GM12878 (cell line): ENCODE data around the gene NFATC3. TPM values are rescaled to one million over a fixed set of nuclear protein-coding genes. Genes with fewer than 3 reads are reported as not detected.

Source experiments
- ATAC-seq: fragments of 200-7000 bp; cut with Tn5 transposase; 3 replicates; pipeline ENCODE4 v1.9.1; 2020; ENCODE audit warnings: mild to moderate bottlenecking, moderate library complexity
- BruUV-seq: library from RNA; stranded (reverse); fragments of 400-500 nt; replicated peaks from 2 replicates; lab custom pipeline; 2021; lab: Mats Ljungman, UMichigan
- CTCF ChIA-PET: fragments of 300-600 bp; sonication (Branson Sonifier 250); formaldehyde crosslinking; extraction: SDS; loops from one replicate; lab custom pipeline; 2021; ENCODE audit warnings: inconsistent platforms; lab: Yijun Ruan, JAX
- POLR2A ChIA-PET: fragments of 350-600 bp; formaldehyde crosslinking; extraction: SDS; loops from one replicate; lab custom pipeline; 2021; ENCODE audit warnings: inconsistent platforms; lab: Charles Lee
- RAD21 ChIA-PET: fragments of 300-600 bp; sonication (Branson Sonifier 250); formaldehyde crosslinking; loops from one replicate; lab custom pipeline; 2023; ENCODE audit warnings: antibody characterized with exemption; ENCODE audit not compliant: unreplicated experiment; lab: Charles Lee
- SMC1A ChIA-PET: fragments of 300-600 bp; sonication (Branson Sonifier 250); formaldehyde crosslinking; loops from one replicate; lab custom pipeline; 2023; ENCODE audit not compliant: unreplicated experiment, uncharacterized antibody; lab: Charles Lee
- DNase-seq: peaks from one replicate; pipeline ENCODE4 v3.0.0-alpha.2; 2011; ENCODE audit warnings: low read depth, low spot score
- FAIRE-seq: peaks from 3 replicates; lab custom pipeline; 2011; peaks lifted over from hg19 to GRCh38; lab: Jason Lieb, UNC
- H2AFZ ChIP-seq: 2 replicates; pipeline ENCODE4 v1.6.0; 2011; ENCODE audit warnings: low read depth, low read length, control low read depth; ENCODE audit not compliant: control insufficient read depth
- H3K27ac ChIP-seq: 2 replicates; pipeline ENCODE4 v1.5.1; 2011; ENCODE audit warnings: control low read depth; ENCODE audit not compliant: control insufficient read depth, insufficient read depth
- H3K27me3 ChIP-seq, 2 experiments: replicated peaks in 1 of 2; 2 replicates each; pipeline versions ENCODE4 v1.6.0 to v1.6.1; 2011; ENCODE audit warnings: low read length in 1 of 2; ENCODE audit not compliant: control insufficient read depth in 2 of 2, insufficient read depth in 2 of 2
- H3K36me3 ChIP-seq, 2 experiments: 2 replicates each; pipeline ENCODE4 v1.5.1; 2011; ENCODE audit warnings: low read length in 1 of 2; ENCODE audit not compliant: control insufficient read depth in 2 of 2, insufficient read depth in 2 of 2
- H3K4me1 ChIP-seq: 2 replicates; pipeline ENCODE4 v1.6.1; 2011; ENCODE audit warnings: mild to moderate bottlenecking, low read length, moderate library complexity, mixed read lengths; ENCODE audit not compliant: control insufficient read depth, insufficient read depth
- H3K4me2 ChIP-seq: 2 replicates; pipeline ENCODE4 v1.6.0; 2011; ENCODE audit warnings: control low read depth; ENCODE audit not compliant: control insufficient read depth, insufficient read depth
- H3K4me3 ChIP-seq: fragments of 200-600 bp; sonication (generic); 2 replicates; pipeline ENCODE4 v1.5.1; 2016
- H3K79me2 ChIP-seq: 2 replicates; pipeline ENCODE4 v1.6.0; 2011; ENCODE audit warnings: low read length; ENCODE audit not compliant: control insufficient read depth, insufficient read depth
- H3K9ac ChIP-seq: 2 replicates; pipeline ENCODE4 v1.8.0; 2011; ENCODE audit warnings: low read length, control low read depth, mixed read lengths; ENCODE audit not compliant: control insufficient read depth, insufficient read depth
- H3K9me3 ChIP-seq: replicated peaks from 3 replicates; pipeline ENCODE4 v1.5.1; 2011; ENCODE audit warnings: mild to moderate bottlenecking, low read length; ENCODE audit not compliant: control insufficient read depth, insufficient read depth
- H4K20me1 ChIP-seq: 2 replicates; pipeline ENCODE4 v1.6.0; 2011; ENCODE audit not compliant: control insufficient read depth, insufficient read depth
- BMI1 ChIP-seq: fragments of 450-650 bp; IDR thresholded peaks from 2 replicates; pipeline ENCODE4 v1.6.1; 2016; ENCODE audit warnings: mild to moderate bottlenecking, moderate library complexity, borderline replicate concordance
- E2F8 ChIP-seq: fragments of 450-650 bp; IDR thresholded peaks from 2 replicates; pipeline ENCODE4 v1.6.1; 2018; ENCODE audit warnings: mild to moderate bottlenecking, low read depth, moderate library complexity; ENCODE audit not compliant: partially characterized antibody
- EGR1 ChIP-seq, 2 experiments: IDR thresholded peaks; 1 replicate in 1 of 2; 2 replicates in 1 of 2; pipeline ENCODE4 v1.6.1; 2011 to 2012; ENCODE audit warnings: low read depth in 2 of 2, low read length in 2 of 2, borderline replicate concordance in 1 of 2, mild to moderate bottlenecking in 1 of 2, moderate library complexity in 1 of 2
- FOXM1 ChIP-seq: IDR thresholded peaks from 2 replicates; pipeline ENCODE4 v1.6.1; 2012; ENCODE audit warnings: low read depth, mild to moderate bottlenecking, inconsistent platforms, low read length, moderate library complexity
- JUNB ChIP-seq: IDR thresholded peaks from 2 replicates; pipeline ENCODE4 v1.6.1; 2016; ENCODE audit warnings: antibody characterized with exemption, mild to moderate bottlenecking
- MYC ChIP-seq: IDR thresholded peaks from 2 replicates; pipeline ENCODE4 v1.6.1; 2011; ENCODE audit warnings: mild to moderate bottlenecking, low read length, moderate library complexity, inconsistent platforms; ENCODE audit not compliant: insufficient read depth, insufficient replicate concordance, insufficient read length, severe bottlenecking
- NR2C2 ChIP-seq: IDR thresholded peaks from 2 replicates; pipeline ENCODE4 v1.6.1; 2011; ENCODE audit warnings: borderline replicate concordance, low read depth; ENCODE audit not compliant: control insufficient read depth, insufficient read length
- PAX5 ChIP-seq: IDR thresholded peaks from 2 replicates; pipeline ENCODE4 v1.6.1; 2011; ENCODE audit warnings: low read depth, low read length, borderline replicate concordance
- PML ChIP-seq: IDR thresholded peaks from 2 replicates; pipeline ENCODE4 v1.6.1; 2012; ENCODE audit warnings: low read length, inconsistent platforms
- RB1 ChIP-seq: fragments of 450-650 bp; formaldehyde crosslinking; IDR thresholded peaks from 2 replicates; pipeline ENCODE4 v1.6.1; 2017; ENCODE audit warnings: mild to moderate bottlenecking, borderline replicate concordance
- RELA ChIP-seq: fragments of 450-650 bp; IDR thresholded peaks from 2 replicates; pipeline ENCODE4 v1.8.0; 2014; ENCODE audit warnings: borderline replicate concordance; ENCODE audit not compliant: partially characterized antibody
- REST ChIP-seq: IDR thresholded peaks from 2 replicates; pipeline ENCODE4 v1.6.1; 2012; ENCODE audit warnings: mild to moderate bottlenecking, low read depth, low read length
- SRF ChIP-seq, 2 experiments: IDR thresholded peaks; 2 replicates each; pipeline ENCODE4 v1.6.1; 2011; ENCODE audit warnings: low read depth in 2 of 2, low read length in 2 of 2, mild to moderate bottlenecking in 1 of 2, moderate library complexity in 1 of 2
- TARDBP ChIP-seq: IDR thresholded peaks from 2 replicates; pipeline ENCODE4 v1.6.1; 2016; ENCODE audit warnings: borderline replicate concordance
- TCF3 ChIP-seq: IDR thresholded peaks from 2 replicates; pipeline ENCODE4 v1.6.1; 2012; ENCODE audit warnings: low read depth, mild to moderate bottlenecking, low read length, borderline replicate concordance; ENCODE audit not compliant: insufficient read depth
- ZNF207 ChIP-seq: fragments of 450-650 bp; IDR thresholded peaks from 2 replicates; pipeline ENCODE4 v1.6.1; 2014; ENCODE audit warnings: antibody characterized with exemption, mild to moderate bottlenecking, borderline replicate concordance
- whole genome bisulfite sequencing: methylation state at CpG from one replicate; pipeline ENCODE4 v1.1.6; 2016; ENCODE audit warnings: low lambda C conversion rate; ENCODE audit not compliant: insufficient replicate concordance, insufficient coverage; ENCODE audit errors: missing lambda C conversion rate; 5-methylcytosine and 5-hydroxymethylcytosine counted together
- in situ Hi-C: fragments of 300-500 bp; cut with MboI; formaldehyde crosslinking; loops from 9 replicates; pipeline ENCODE4 v1.14.3; 2018; ENCODE audit warnings: mixed read lengths
- intact Hi-C: fragments of 100-400 bp; cut with micrococcal nuclease; formaldehyde crosslinking; loops from one replicate; pipeline ENCODE4 v1.14.2; 2022; ENCODE audit not compliant: unreplicated experiment
- polyA plus RNA-seq, 11 experiments: library from polyadenylated mRNA; depleted of rRNA in 4 of 11; unstranded in 6 of 11; stranded (reverse) in 5 of 11; fragments of >200 nt; fragmentation: Nextera tagmentation in 4 of 11; fragmentation: Illumina TruSeq in 1 of 11; extraction: Ambion mirVana in 4 of 11; extraction: Trizol in 1 of 11; gene quantifications; 1 replicate in 1 of 11; 2 replicates in 10 of 11; pipeline versions ENCODE4 v1.2.1 to v1.2.3, GENCODE V29; 2011 to 2016; ENCODE audit warnings: inconsistent platforms in 2 of 11, missing spikeins in 2 of 11, low read depth in 1 of 11
- total RNA-seq, 4 experiments: library from RNA; depleted of rRNA in 3 of 4; stranded (reverse); fragments of >200 nt in 3 of 4; fragmentation: Illumina TruSeq in 1 of 4; extraction: Trizol in 1 of 4; gene quantifications; 2 replicates each; pipeline versions ENCODE4 v1.2.1 to v1.2.3, GENCODE V29; 2013 to 2021

NFATC3 gene
- total and polyA plus RNA-seq, 10 of the 15 experiments (the other 5 are each of a cell fraction or from before 2014, with no cell fraction given): 4.2 to 37.6 (median 24.9) TPM

- Histone ChIP-seq H3K79me2 (no peaks in the 10 kb centered on the region), H3K9ac (no peak overlapping the region), H3K4me2 (0 out of 2 replicates have a peak overlapping the region, but pooled peaks have one; percentile 13), H4K20me1 (no peaks in the 10 kb centered on the region), H3K4me3 (no peak overlapping the region), H3K4me1 (peaks cover 36% of the 10 kb centered on the region), H3K36me3 (peaks cover 21 to 32% of the 10 kb centered on the region in 2 experiments; a peak in 3 of 4 replicates), H3K27ac (peak overlapping the region; percentile 42), H2AFZ (no peak overlapping the region), H3K27me3 (no peaks in the 10 kb centered on the region), H3K9me3 (no peaks in the 10 kb centered on the region)
- CTCF ChIA-PET: interaction anchor here (0.7 to 8.2 kb wide), 17 partner anchors 9 to 226 kb away, joined by 3 to 109 read pairs (median 4); partner anchors contain the start of gene NFATC3
- WGBS: 5% methylated on average over 2 of the region's 2 CpGs
- BruUV-seq: no TSS peak
- SMC1A ChIA-PET: interaction anchor here (0.6 to 3.7 kb wide), 12 partner anchors 9 to 194 kb away, joined by 3 to 25 read pairs (median 5); partner anchors contain the start of genes NFATC3 and SLC7A6
- no peak for DNase-seq
- peak; percentile 40 for ATAC-seq
- FAIRE-seq: no peak
- in situ Hi-C loops (no loop called here), intact Hi-C loops (no loop called here)
- RAD21 ChIA-PET: interaction anchor here (0.6 to 9.8 kb wide), 8 partner anchors 9 to 188 kb away, joined by 3 to 105 read pairs (median 4); partner anchors contain the start of gene NFATC3
- POLR2A ChIA-PET: interaction anchor here (0.7 to 8.8 kb wide), 5 partner anchors 9 to 175 kb away, joined by 3 to 135 read pairs (median 4); partner anchors contain the start of genes NFATC3 and PLA2G15
- no peak for TF ChIP-seq SRF (IDR thresholded peaks at IDR 0.05; ENCODE audit: low read depth in 2 of 2, low read length in 2 of 2)
- TF ChIP-seq EGR1 (IDR thresholded peaks at IDR 0.05; ENCODE audit: borderline replicate concordance in 1 of 2, low read depth in 2 of 2, low read length in 2 of 2): no peak
- no peak for TF ChIP-seq REST
- no peak for TF ChIP-seq TARDBP
- no peak for TF ChIP-seq FOXM1
- TF ChIP-seq PAX5: no peak
- no peak for TF ChIP-seq E2F8
- no peak for TF ChIP-seq RB1
- TF ChIP-seq RELA: no peak
- no peak for TF ChIP-seq NR2C2
- no peak for TF ChIP-seq BMI1
- no peak for TF ChIP-seq ZNF207
- TF ChIP-seq MYC: no peak
- no peak for TF ChIP-seq PML
- no peak for TF ChIP-seq TCF3
- no peak for TF ChIP-seq JUNB
Observed at GRCh38 chr16:68070249-68070730, 14.9 kb upstream of the NFATC3 start.
